Skeletal muscle satellite cell (primary cell): ENCODE results near the gene CREBZF.
"Not testable (repeated sequence)": the region's sequence is repeated elsewhere in the genome, so short reads cannot be mapped to it uniquely, and the experiment has no call there.

ENCODE experiments used
- H3K27me3 ChIP-seq: 2 replicates; pipeline ENCODE4 v1.7.0; 2013; ENCODE audit warnings: low read length; ENCODE audit not compliant: control insufficient read depth, insufficient read depth
- H3K36me3 ChIP-seq: 2 replicates; pipeline ENCODE4 v1.7.0; 2013; ENCODE audit warnings: mild to moderate bottlenecking, control low read depth, low read length; ENCODE audit not compliant: insufficient read depth
- H3K4me1 ChIP-seq: 2 replicates; pipeline ENCODE4 v1.7.0; 2013; ENCODE audit warnings: low read length; ENCODE audit not compliant: control insufficient read depth, insufficient read depth
- H3K4me2 ChIP-seq: 2 replicates; pipeline ENCODE4 v1.7.0; 2013; ENCODE audit warnings: mild to moderate bottlenecking, low read length
- H3K4me3 ChIP-seq: 2 replicates; pipeline ENCODE4 v1.7.0; 2013; ENCODE audit warnings: low read length
- H3K9ac ChIP-seq: 2 replicates; pipeline ENCODE4 v1.7.0; 2013; ENCODE audit warnings: mild to moderate bottlenecking, low read depth, low read length, moderate library complexity
- H3K9me3 ChIP-seq: replicated peaks from 2 replicates; pipeline ENCODE4 v1.7.0; 2013; ENCODE audit warnings: mild to moderate bottlenecking, control low read depth, low read length

Gene CREBZF

DNA sequence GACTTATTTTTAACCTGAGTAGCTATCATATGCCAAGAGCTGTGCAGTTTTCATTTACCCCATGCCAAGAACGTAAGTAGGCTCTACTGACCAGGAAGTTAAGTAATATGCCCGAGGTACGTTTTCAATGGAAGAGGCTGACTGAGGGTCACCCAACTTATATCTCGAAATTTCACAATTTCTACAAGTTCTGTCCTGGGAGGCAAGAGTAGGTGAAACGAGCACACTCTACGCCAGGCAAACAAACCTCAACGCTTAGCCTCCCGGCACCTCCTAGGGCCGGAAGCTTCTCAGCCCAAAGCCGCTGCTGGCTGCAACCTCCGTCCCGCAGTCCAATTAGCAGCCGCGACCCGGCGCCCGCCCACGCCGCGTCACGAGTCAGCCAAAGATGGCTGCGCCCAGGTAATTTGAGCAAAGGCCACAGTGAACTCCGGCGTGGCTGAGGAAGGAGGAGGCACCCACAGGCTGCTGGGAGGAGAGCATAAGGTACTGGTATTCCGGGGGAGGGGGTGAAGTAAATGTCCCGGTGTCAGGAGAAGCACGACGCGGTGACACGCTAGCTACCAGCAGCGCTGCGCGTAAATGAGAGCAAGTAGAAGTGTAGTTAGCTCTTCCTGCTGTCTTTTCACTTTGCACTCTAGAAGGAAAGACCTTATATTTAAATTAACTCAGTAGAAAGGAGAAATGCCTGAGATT lies 17.2 kb downstream of the CREBZF start, which contains the start of gene TMEM126A:
Gene TMEM126A, plus strand, starts transcription at position 364 of the 696 bp plus-strand sequence. CDS start 2,289 bp downstream, outside the sequence.
- H3K27me3 ChIP-seq, result peaks cover 9% of the 10 kb centered on the region
- peak within 1 kb of the TSS; percentile 85 for H3K4me3 ChIP-seq
- peaks cover 11% of the 10 kb centered on the region for H3K4me1 ChIP-seq

DNA sequence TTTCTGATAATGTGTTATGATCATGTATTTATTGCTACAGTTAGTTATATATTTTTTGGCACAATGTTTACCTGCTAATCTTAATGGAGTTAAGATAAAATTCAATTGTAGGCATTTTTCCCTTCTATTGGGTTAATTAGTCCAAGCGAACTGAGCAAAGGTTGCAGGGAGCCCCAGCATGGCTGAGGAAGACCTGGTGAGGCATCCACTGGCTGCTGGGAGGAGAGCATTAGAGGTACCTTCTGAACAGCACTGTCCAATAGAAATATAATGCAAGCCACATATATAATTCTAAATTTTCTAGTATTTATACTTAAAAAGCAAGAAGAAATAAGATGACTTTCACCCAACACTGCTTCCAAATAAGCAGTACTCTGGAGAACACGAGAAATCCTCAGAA lies 17.9 kb downstream of the CREBZF start:
- H3K9ac ChIP-seq, result peak overlapping the region; percentile 87

More for the DNA sequence above, 17.2 kb downstream of the CREBZF start, which contains the start of gene TMEM126A:
- Histone ChIP-seq H3K36me3 (peaks cover 3% of the 10 kb centered on the region), H3K4me2 (peak within 1 kb of the TSS; percentile 86), H3K9ac (peak within 1 kb of the TSS; percentile 87), H3K9me3 (no peaks in the 10 kb centered on the region)

DNA sequence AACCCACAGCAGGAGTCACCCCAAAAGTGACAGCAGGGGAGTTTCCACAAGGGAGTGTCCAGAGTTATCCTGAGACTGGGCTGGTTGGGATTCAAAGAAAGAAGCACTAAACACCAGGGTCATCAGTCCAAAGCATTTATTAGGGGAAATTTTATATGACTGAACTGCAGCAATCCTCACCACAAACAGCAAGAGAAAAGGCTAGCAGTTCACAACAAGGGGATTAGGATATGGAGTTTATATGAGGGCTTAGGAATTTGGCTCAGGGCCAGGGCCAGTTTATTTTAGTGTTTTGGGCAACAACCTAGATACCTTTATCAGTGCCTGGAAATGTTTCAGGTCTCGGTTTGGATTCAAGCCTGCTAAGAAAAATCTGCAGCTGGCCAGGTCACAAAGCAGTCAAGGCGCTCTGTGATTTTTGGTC lies 21.7 kb downstream of the CREBZF start:
- no peak overlapping the region for H3K9ac ChIP-seq
- H3K27me3 ChIP-seq, result peaks cover 13% of the 10 kb centered on the region
- no peaks in the 10 kb centered on the region for H3K36me3 ChIP-seq
- H3K4me1 ChIP-seq, result peaks cover 5% of the 10 kb centered on the region
- H3K4me3 ChIP-seq, result no peak overlapping the region
- H3K4me2 ChIP-seq, result no peak overlapping the region
- H3K9me3 ChIP-seq, result no peaks in the 10 kb centered on the region

More for the DNA sequence above, 17.9 kb downstream of the CREBZF start:
- Histone ChIP-seq H3K27me3 (peaks cover 13% of the 10 kb centered on the region), H3K36me3 (peaks cover 3% of the 10 kb centered on the region), H3K4me3 (peak overlapping the region; percentile 85), H3K4me2 (peak overlapping the region; percentile 86), H3K4me1 (peaks cover 11% of the 10 kb centered on the region), H3K9me3 (no peaks in the 10 kb centered on the region)

DNA sequence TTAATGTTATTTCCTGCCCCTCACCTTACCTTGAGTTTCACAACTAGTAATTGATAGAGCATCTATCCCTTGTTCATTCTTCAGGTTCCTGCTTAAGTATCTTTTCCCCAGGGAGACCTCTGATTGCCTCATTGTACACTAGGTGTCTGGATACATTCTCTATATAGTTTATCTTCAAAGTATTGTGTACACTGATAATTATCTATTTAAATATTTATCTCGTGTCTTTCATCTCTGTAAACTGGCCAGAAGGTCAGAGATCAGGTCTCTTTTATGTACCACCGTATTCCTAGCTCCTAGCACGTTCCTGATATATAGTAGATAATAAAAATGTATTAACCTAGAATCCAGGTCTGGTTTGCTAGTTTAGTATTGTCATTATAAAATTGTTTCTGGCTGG lies 30.2 kb downstream of the CREBZF start:
- H3K9ac ChIP-seq, result no peak overlapping the region
- no peak overlapping the region for H3K4me3 ChIP-seq
- H3K9me3 ChIP-seq, result no peaks in the 10 kb centered on the region
- H3K27me3 ChIP-seq, result no peaks in the 10 kb centered on the region
- no peak overlapping the region for H3K4me2 ChIP-seq
- H3K36me3 ChIP-seq, result peaks cover 35% of the 10 kb centered on the region
- H3K4me1 ChIP-seq, result no peaks in the 10 kb centered on the region

DNA sequence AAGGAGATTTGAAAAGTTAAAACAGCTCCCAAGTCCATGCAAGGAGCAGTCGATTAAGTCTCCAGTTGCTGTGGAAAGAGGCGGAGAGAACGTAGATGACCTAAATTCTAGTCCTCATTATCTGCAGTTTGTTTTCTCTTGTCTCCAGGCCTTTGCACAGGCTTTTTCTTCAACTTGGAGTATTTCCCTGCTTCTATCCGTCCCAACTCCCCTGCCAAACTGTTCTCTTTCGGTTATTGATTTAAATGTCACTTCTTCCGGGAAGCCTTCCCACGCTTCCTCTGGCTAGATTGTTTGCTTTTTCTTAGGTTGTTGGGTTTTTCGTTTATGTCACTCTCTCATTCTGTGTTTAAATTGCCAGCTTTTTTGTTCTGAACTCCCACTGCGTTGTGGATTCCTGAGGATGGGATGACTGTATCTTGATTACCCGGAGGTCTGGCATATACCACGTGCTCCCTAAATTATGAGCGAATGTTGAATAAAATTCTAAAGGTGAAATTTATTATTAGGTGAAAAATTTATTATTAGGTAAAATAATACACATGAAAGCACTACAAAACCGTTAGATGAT lies 36.1 kb downstream of the CREBZF start:
- Histone ChIP-seq H3K27me3 (no peaks in the 10 kb centered on the region), H3K36me3 (peaks cover 12% of the 10 kb centered on the region), H3K9me3 (no peaks in the 10 kb centered on the region), H3K4me1 (peaks cover 9% of the 10 kb centered on the region), H3K4me2 (peak overlapping the region; percentile 78), H3K4me3 (peak overlapping the region; percentile 82), H3K9ac (peak overlapping the region; percentile 80)

DNA sequence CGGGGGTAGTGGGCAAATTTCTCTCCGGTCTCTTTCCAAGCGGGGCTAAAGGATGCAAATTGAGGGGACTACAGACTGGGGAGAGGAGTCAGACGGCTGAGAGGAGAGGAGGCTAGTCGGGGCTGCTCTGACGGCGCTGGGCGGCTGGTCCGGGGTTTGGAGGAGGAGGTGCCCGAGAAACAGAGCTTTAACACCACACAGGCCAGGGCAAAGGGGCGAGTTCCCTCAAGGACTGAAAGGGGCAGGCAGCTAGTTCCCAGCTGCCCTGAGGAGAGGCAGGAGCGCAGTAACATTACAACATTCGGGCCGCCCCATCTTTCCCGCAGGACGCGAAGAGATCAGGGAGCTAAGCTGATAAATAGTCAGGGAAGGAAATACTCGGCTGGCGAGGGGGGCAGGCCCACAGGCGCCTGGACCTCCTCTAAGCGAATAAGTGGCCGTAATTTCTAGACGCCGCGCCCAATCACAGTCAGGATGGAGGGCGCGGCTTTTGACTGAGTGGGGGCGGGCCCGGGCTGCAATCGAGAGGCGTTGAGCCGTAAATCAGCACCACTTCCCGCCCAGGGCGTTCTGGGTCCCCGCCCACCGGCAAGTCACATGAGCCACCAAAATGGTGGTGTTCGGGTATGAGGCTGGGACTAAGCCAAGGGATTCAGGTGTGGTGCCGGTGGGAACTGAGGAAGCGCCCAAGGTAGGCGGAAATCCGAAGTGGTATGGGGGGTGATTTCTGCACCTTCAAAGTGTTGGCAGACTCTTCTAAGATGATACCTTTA lies 36.7 kb downstream of the CREBZF start, which contains the start of gene TMEM126B:
Gene TMEM126B, plus strand, starts transcription at position 596 of the 773 bp plus-strand sequence. Its CDS starts 15 bp downstream, at position 611.
- peak within 1 kb of the TSS; percentile 82 for H3K4me3 ChIP-seq

DNA sequence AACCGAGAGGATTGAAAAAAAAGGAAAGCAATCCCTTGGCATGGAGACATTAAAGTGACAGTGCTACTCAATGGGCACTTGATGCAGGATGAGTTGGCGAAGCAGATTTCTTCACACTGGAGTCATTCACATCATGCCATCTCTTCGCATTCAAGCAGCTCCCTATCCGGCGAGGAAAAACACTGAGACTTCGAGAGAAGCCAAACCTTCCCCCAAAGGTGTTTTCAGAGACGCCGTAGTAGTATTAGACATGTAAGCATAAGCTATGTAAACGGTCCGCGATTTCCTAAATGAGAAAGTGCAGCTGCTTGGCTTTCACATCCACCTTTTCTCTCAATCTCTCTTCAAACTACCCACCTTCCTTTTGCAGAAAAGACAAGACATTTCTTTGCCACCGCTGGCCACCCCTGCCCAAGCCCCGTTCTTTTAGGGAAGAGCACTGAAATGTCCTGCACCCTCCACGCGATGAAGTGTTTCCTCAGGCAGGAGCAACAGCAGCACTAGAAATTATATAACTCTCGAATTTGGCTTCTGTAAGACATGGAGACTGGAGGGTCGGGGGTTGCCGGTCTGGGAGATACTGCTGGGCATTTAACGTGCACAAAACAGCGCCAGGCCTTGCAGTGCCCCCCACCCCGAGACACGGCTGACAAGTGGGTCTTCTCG lies 37.5 kb downstream of the CREBZF start, which contains the start of gene DLG2:
Gene DLG2, minus strand, starts transcription at position 13 of the 666 bp plus-strand sequence.
- peaks cover 9% of the 10 kb centered on the region for H3K4me1 ChIP-seq
- H3K9ac ChIP-seq, result peak within 1 kb of the TSS; percentile 81
- peak within 1 kb of the TSS; percentile 82 for H3K4me3 ChIP-seq
- H3K36me3 ChIP-seq, result peaks cover 12% of the 10 kb centered on the region
- H3K4me2 ChIP-seq, result peak within 1 kb of the TSS; percentile 99
- H3K9me3 ChIP-seq, result no peaks in the 10 kb centered on the region
- no peaks in the 10 kb centered on the region for H3K27me3 ChIP-seq

More for the DNA sequence above, 36.7 kb downstream of the CREBZF start, which contains the start of gene TMEM126B:
- H3K4me2 ChIP-seq, result peak within 1 kb of the TSS; percentile 99
- H3K36me3 ChIP-seq, result peaks cover 12% of the 10 kb centered on the region
- H3K9ac ChIP-seq, result peak within 1 kb of the TSS; percentile 81
- no peaks in the 10 kb centered on the region for H3K9me3 ChIP-seq
- peaks cover 9% of the 10 kb centered on the region for H3K4me1 ChIP-seq
- no peaks in the 10 kb centered on the region for H3K27me3 ChIP-seq

DNA sequence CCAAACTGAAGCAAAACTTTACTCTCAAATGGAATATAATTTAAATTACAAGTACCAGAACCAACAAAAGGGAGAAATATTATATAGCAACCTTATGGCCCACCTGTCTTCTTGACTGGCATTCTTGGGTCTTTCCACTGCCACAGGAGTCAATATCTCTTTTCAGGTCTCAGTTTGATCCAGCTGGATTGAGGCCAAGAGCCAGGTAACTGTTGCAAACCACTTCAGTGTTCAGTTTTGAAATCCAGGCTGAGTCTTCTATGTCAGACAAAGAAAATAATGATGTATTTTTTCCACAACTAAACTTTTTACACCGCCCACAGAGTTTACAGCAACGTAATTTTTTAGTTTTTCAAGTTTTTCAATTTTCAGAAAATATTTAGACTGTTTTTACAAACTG lies 38.4 kb downstream of the CREBZF start:
- H3K9me3 ChIP-seq, result no peaks in the 10 kb centered on the region
- H3K4me3 ChIP-seq, result peak overlapping the region; percentile 82
- peak overlapping the region; percentile 99 for H3K4me2 ChIP-seq
- peaks cover 7% of the 10 kb centered on the region for H3K36me3 ChIP-seq
- H3K27me3 ChIP-seq, result no peaks in the 10 kb centered on the region
- peak overlapping the region; percentile 81 for H3K9ac ChIP-seq
- peaks cover 9% of the 10 kb centered on the region for H3K4me1 ChIP-seq

DNA sequence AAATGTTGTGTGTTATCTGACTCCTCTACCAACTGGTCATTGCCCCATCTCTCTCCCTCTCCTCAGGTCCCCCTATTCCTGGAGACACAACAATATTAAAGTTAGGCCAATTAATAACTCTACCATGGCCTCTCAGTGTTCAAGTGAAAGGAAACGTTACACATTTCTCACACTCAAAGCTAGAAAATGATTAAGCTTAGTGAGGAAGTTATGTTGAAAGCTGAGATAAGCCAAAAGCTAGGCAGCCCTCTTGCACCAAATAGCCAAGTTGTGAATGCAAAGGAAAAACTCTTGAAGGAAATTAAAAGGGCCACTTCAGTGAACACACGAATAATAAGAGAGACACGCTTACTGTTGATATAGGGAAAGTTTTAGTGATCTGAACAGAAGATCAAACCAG lies 44.7 kb downstream of the CREBZF start:
- H3K9ac ChIP-seq, result no peak overlapping the region
- H3K4me3 ChIP-seq, result no peak overlapping the region
- no peaks in the 10 kb centered on the region for H3K9me3 ChIP-seq
- H3K4me1 ChIP-seq, result no peaks in the 10 kb centered on the region
- H3K4me2 ChIP-seq, result no peak overlapping the region
- H3K36me3 ChIP-seq, result no peaks in the 10 kb centered on the region
- no peaks in the 10 kb centered on the region for H3K27me3 ChIP-seq

DNA sequence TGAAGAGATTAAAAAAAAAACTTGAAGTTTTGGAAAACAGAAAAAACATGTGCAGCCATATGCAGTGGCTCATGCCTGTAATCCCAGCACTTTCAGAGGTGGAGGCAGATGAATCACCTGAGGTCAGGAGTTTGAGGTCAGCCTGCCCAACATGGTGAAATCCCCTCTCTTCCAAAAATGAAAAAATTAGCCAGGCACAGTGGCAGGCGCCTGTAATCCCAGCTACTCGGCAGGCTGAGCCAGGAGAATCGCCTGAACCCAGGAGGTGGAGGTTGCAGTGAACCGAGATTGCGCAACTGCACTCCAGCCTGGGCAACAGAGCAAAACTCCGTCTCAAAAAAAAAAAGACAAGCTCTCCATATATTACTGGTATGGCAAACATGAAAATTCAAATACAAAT lies 45.4 kb downstream of the CREBZF start:
- H3K9ac ChIP-seq, result no peak overlapping the region
- H3K4me1 ChIP-seq, result no peaks in the 10 kb centered on the region
- H3K4me3 ChIP-seq, result no peak overlapping the region
- H3K9me3 ChIP-seq, result no peaks in the 10 kb centered on the region
- H3K4me2 ChIP-seq, result no peak overlapping the region
- no peaks in the 10 kb centered on the region for H3K36me3 ChIP-seq
- H3K27me3 ChIP-seq, result no peaks in the 10 kb centered on the region

DNA sequence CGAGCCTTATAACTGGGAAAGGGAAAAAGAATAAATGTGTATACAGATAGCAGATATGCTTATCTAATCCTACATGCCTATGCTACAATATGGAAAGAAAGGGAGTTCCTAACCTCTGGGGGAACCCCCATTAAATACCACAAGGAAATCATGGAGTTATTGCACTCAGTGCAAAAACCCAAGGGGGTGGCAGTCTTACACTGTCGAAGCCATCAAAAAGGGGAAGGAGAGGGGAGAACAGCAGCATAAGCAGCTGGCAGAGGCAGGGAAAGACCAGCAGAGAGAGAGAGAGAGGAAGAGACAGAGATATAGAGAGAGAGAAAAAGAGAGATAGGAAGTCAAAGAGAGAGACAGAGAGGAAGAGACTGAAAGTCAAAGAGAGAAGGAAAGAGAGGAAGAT lies 53.3 kb downstream of the CREBZF start:
- not testable (repeated sequence) for H3K4me2 ChIP-seq, H3K9me3 ChIP-seq, H3K4me1 ChIP-seq, H3K9ac ChIP-seq, H3K36me3 ChIP-seq, H3K27me3 ChIP-seq, H3K4me3 ChIP-seq
